Neural cell (in vitro differentiated cells): ENCODE data around the gene TPCN1.

Source experiments
- CTCF ChIP-seq: fragments of 450-650 bp; IDR thresholded peaks from 2 replicates; pipeline ENCODE4 v1.5.1; 2014; ENCODE audit warnings: antibody characterized with exemption, mild to moderate bottlenecking, moderate library complexity; ENCODE audit not compliant: poor library complexity, severe bottlenecking
- MXI1 ChIP-seq: fragments of 450-650 bp; conservative IDR thresholded peaks from 2 replicates; pipeline ENCODE4 v1.6.1; 2014; ENCODE audit warnings: antibody characterized with exemption, mild to moderate bottlenecking; ENCODE audit not compliant: poor library complexity, severe bottlenecking
- POLR2AphosphoS5 ChIP-seq: IDR thresholded peaks from 2 replicates; pipeline ENCODE4 v1.6.1; 2012
- RAD21 ChIP-seq: fragments of 450-650 bp; conservative IDR thresholded peaks from 2 replicates; pipeline ENCODE4 v1.6.1; 2014; ENCODE audit warnings: antibody characterized with exemption, mild to moderate bottlenecking, moderate library complexity

- no peak for TF ChIP-seq CTCF
- TF ChIP-seq POLR2AphosphoS5 = no peak
- no peak for TF ChIP-seq RAD21
- TF ChIP-seq MXI1 = no peak
Measured at GRCh38 chr12:113277511-113277910, 56.2 kb downstream of the TPCN1 start.
